CD8-positive, alpha-beta memory T cell (primary cell): ENCODE data around the gene TXNDC2. TPM values are rescaled to one million over a fixed set of nuclear protein-coding genes. Genes with fewer than 3 reads are reported as not detected.

ENCODE experiments used
- polyA plus RNA-seq: library from polyadenylated mRNA; unstranded; fragments of 300-500 nt; fragmentation: Illumina TruSeq; gene quantifications from one replicate; pipeline ENCODE4 v1.2.3, GENCODE V29; 2021
- total RNA-seq, 2 experiments: library from RNA; stranded (reverse); gene quantifications; one replicate each; pipeline ENCODE4 v1.2.3, GENCODE V29; 2021

TXNDC2 gene
- total and polyA plus RNA-seq, 3 experiments from 2014 or later, result not detected

Other genes starting within 250 kb of the TXNDC2 start
- 1 to 10 TPM in 1 of 2 experiments, under 1 TPM in 1; 0.57 to 1.1 TPM for gene RAB31, start 177.7 kb upstream of the TXNDC2 start, total RNA-seq
- gene RAB31, start 177.7 kb upstream of the TXNDC2 start, polyA plus RNA-seq, result 4.7 TPM
- 100 to 1,000 TPM; 167 to 193 TPM for gene VAPA, start 28.0 kb downstream of the TXNDC2 start, total RNA-seq
- 228 TPM for gene VAPA, start 28.0 kb downstream of the TXNDC2 start, polyA plus RNA-seq